GM19240 (cell line): Measurements from ENCODE around the gene SLC39A11.
A peak's percentile ranks its signal among the peaks of the same experiment; 100 is the strongest.
"Not testable (repeated sequence)": the region's sequence is repeated elsewhere in the genome, so short reads cannot be mapped to it uniquely, and the experiment has no call there.

ENCODE experiments used
- DNase-seq: peaks from one replicate; pipeline ENCODE4 v3.0.0; 2011; ENCODE audit warnings: low spot score; ENCODE audit not compliant: insufficient read length

SLC39A11 gene

DNA sequence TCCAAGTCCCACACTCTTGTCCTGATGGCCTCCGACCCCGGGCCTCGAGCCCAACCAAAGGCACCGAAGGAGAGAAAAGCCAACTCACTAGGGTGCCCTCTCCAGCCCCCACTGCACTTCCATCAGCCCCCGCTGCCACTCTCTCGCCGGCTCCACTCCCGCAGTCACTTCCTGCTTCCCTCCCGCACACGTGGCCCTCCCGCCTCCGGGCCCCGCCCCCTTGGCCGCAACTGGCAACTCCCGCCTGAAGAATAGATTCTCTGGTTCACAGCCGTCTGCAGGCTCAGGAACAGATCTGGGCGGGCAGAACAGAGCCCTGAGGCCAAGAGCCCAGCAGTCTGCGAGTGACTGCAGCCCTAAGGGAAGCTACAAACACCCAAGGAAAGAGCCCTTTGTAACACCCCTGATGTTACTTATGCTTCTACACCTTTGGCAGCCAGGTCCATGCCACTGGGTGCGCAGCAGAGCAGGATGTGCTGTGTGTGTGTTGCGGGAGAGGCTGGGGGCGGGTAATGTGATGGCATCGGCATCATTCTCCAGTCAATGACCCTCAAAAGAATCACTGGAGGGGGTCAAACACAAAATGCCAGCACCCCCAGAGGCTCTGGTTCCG, at the start of gene SLC39A11:
TSS of gene SLC39A11 (minus strand) at position 166 of the 613 bp plus-strand sequence. CDS start 3,924 bp downstream, outside the sequence.
- DNase-seq = peak; percentile 91

DNA sequence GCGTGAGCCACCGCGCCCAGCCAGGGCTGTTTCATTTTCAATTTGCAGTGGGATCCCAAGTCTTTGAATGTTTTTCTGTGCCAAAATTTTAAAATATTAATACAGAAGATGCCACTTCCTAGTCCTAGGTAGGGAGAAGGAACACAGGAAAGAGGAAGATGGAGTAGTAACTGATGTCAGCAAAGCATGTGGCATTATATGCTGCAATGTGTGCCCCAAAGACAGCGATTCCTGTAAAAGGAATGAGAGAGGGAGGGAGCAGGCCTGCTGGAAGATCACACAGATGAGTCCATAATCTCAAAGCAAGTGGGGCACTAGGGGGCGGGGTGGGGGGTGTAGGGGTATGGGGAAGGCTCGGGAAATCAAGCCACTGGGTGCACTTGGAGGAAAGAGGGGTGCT, 48.9 kb upstream of the SLC39A11 start:
- no peak for DNase-seq

DNA sequence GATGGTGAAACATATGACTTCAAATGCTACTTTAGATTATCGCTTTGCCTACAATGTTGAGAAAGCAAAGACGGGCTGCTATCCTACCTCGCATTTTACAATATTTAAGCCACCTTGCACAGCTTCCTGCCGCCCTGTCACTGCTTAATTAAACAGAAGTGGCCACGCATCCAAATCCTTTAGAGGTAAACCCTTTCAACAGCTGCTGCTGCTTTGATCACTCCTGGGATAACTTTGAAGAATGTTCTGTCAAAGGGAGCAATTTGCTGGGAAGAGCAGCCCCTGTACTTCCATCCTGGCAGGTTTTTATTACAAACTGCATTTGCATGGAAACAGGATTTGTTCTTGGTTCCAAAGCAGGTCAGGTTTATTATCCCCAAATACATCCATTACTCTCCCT, 48.1 kb upstream of the SLC39A11 start:
- no peak for DNase-seq

GRCh38 chr17:73139296-73139695, 46.8 kb upstream of the SLC39A11 start:
- no peak for DNase-seq

- DNase-seq = no peak
Measured at GRCh38 chr17:73138541-73139138, 46.2 kb upstream of the SLC39A11 start.

- no peak for DNase-seq
Measured at GRCh38 chr17:73137376-73137775, 44.9 kb upstream of the SLC39A11 start.

DNA sequence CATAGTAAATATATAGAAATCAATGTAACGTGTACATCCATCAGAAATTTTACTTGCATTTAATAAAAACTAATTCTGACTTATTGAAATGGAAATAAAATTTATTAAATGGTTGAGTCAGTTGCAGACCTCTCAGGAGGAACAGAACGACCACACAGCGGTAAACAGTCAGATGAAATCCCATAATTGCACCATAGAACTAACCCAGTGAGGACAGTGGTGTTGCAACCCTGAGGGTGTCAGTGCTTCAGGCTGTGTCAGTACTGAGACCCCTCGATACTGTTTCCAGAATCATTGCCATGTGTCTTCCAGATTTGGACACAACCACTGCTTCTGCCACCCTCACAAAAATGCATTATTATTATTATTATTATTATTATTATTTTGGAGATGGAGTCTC, 43.3 kb upstream of the SLC39A11 start:
- no peak for DNase-seq

DNA sequence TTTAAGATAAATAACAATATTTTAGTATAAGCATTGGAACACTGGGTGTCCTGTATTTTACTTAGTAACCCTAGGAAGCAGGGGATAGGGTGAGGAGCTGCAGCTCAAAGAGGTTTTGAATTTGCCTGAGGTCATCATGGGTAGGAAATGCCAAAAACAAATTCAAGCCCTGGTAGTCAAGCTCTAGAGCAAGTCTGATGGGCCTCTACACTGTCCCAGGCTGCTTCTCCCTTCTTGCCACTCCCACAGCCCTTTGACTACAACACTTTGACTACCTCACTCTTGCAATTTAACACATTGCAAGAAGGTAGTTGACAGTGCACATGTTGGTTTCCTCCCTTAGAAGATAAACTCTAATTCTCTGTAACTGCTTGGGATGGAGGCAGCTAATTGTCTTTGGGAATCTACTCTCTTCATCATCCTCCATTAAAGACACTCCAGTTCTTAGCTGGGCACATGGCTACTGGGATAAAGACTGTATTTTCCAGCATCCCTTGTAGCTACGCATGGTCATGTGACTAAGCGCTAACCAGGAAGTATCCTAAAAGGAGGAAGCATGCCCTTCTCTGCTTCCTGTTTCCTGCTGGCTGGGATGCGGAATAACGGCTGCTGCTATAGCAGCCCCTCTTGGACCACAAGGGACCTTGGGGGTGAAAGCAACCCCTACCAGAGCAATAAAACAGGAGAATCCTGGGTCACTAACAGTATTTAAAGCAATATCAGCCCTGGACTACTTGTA, 41.6 kb upstream of the SLC39A11 start:
- DNase-seq = no peak

GRCh38 chr17:73132085-73132492, 39.6 kb upstream of the SLC39A11 start:
- DNase-seq = no peak

DNA sequence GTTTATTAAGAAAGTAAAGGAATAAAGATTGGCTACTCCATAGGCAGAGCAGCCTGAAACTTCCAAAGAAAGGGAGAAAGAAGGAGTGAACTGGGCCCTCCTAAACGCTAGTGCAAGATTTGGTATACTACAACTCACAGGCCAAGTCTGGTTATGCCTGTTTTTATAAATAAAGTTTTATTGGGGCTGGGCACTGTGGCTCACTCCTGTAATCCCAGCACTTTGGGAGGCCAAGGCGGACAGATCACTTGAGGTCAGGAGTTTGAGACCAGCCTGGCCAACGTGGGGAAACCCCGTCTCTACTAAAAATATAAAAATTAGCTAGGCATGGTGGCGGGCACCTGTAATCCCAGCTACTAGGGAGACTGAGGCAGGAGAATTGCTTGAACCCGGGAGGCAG, 39.0 kb upstream of the SLC39A11 start:
- DNase-seq = not testable (repeated sequence)

DNA sequence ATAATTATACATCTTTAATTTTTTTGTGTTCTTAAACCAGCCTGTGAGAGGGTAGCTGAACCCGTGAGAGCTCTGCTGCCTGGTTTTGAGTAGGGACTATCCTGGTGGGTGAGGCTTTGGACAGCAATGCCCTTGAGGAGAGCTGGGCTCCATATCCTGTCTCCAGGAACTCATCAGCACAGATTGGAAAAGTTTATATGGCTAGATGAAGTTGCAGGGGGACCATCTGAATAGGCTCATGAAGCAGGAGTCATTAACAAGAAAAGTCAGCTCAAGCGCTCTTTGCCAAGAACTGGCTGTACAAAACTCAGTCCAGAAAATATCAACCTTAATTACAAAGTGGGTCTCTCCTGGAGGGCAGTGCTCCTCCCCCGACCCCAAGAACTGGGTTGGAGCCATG, 38.5 kb upstream of the SLC39A11 start:
- no peak for DNase-seq

- DNase-seq = no peak
Measured at GRCh38 chr17:73128496-73128895, 36.0 kb upstream of the SLC39A11 start.

DNA sequence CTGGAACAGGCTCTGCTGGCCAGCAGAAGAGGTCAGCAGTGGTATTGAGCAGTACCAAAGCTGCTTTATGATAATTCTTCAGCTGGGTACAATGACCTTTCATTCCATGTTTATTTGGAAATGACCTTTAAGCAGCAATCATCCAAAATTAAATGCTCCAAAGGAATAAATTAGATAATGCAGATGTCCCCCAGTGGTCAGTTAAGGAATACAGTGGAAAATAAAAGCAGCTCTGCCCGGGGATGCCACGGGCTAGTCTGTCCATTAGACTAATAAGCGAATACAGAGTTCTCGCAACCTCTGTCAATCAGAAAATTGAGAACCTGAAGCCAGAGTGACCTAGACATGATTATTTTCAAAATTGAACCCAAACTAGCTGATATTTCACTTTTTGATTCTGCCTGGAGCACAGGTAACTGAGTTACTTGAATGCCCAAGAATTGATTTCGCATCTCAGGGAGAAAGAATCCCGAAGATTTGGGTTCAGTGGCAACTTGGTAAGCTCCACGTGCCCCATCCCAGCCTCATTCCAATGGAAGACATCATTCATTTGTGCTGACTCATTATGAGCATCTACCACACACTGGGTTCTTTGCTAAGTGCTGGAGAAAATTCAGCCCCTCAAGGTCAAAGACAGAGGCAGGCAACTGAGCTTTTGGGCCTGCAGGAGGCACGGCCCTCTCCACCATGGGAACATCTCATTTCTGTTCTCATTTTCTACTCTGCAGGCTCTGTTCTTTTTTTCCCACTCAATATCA, 34.4 kb upstream of the SLC39A11 start:
- no peak for DNase-seq

DNA sequence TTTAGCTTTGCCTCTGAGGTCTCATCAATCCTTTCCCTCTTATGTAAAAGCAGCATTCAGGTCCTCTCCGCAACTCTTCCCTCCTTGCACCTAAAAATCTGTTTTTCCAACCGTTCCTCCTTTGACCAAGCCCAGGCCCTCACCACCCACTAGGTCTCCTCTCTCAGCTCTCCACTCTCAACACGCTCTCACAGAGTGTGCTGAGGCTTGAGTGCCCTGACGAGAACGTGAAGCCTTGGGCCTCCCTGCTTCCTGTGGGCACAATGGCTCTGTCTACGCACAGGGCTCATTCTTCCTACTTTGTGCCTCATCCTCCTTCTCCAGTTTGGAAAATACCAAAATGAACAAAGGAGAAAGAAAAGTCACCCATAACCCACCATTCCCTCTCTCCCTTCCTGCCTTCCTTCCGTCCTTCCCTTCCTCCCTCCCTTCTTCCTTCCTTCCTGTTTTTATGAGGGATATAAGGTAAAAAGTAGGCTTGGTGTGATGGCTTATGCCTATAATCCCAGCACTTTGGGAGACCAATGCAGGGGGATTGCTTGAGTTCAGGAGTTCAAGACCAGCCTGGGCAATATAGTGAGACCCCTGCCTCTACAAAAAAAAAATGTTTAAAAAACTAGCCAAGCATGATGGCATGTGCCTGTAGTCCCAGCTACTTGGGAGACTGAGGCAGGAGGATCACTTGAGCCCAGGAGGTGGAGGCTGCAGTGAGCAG, 31.3 kb upstream of the SLC39A11 start:
- DNase-seq = no peak

- DNase-seq = no peak
Measured at GRCh38 chr17:73122953-73123605, 30.6 kb upstream of the SLC39A11 start.

- DNase-seq = no peak
Measured at GRCh38 chr17:73121506-73121905, 29.0 kb upstream of the SLC39A11 start.

GRCh38 chr17:73119631-73120030, 27.1 kb upstream of the SLC39A11 start:
- no peak for DNase-seq

- DNase-seq = no peak
Measured at GRCh38 chr17:73118951-73119391, 26.5 kb upstream of the SLC39A11 start.

- no peak for DNase-seq
Measured at GRCh38 chr17:73118139-73118538, 25.7 kb upstream of the SLC39A11 start.

DNA sequence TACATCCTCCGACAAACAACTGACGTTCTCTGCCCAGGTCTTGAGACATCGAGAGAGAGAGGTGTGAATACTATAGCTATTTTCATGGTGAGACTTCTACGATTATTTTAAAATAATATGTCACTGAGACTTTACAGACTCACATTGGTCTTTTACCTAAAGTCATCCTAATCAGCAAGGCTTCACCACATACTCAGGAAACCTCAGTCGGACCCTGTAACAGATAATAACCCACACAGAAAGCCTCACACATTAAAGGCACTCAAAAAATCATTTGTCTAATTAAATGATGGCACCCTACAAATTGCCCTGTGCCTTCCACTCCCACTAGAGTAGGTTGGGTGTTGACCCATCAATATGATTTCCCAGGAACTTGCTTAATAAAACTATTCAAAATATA, 19.8 kb upstream of the SLC39A11 start:
- DNase-seq = no peak

GRCh38 chr17:73111386-73111785, 18.9 kb upstream of the SLC39A11 start:
- no peak for DNase-seq
